Tibial nerve (tissue), 4 donors: ENCODE results near the gene ADAT3. TPM values are rescaled to one million over a fixed set of nuclear protein-coding genes. Genes with fewer than 3 reads are reported as not detected.

ENCODE experiments used
- DNase-seq, 2 donors: peaks; one replicate each; pipeline ENCODE4 v3.0.0-alpha.2; 2019; ENCODE audit warnings: low spot score in 2 of 2
- H3K27ac ChIP-seq, 4 donors: fragments of 200-600 bp; sonication (generic) in 3 of 4; one replicate each; pipeline ENCODE4 v1.5.1; 2017 to 2019; ENCODE audit warnings: mild to moderate bottlenecking in 1 of 4
- H3K27me3 ChIP-seq, 2 donors: fragments of 200-600 bp; sonication (generic) in 1 of 2; one replicate each; pipeline versions ENCODE4 v1.5.1 to v1.6.0; 2017 to 2019
- H3K36me3 ChIP-seq, 3 donors: fragments of 200-600 bp; sonication (generic); one replicate each; pipeline ENCODE4 v1.5.1; 2018 to 2019
- H3K4me1 ChIP-seq, 4 donors: fragments of 200-600 bp; sonication (generic) in 3 of 4; one replicate each; pipeline ENCODE4 v1.5.1; 2017 to 2019
- H3K4me3 ChIP-seq, 4 donors: fragments of 200-600 bp; sonication (generic) in 3 of 4; one replicate each; pipeline ENCODE4 v1.5.1; 2017 to 2019; ENCODE audit warnings: mild to moderate bottlenecking in 1 of 4, moderate library complexity in 1 of 4
- H3K9me3 ChIP-seq, 4 donors: fragments of 200-600 bp; sonication (generic) in 3 of 4; one replicate each; pipeline ENCODE4 v1.5.1; 2017 to 2019
- CTCF ChIP-seq, 5 experiments: fragments of 200-600 bp in 3 of 5; fragments of 450-650 bp in 2 of 5; sonication (generic) in 3 of 5; IDR thresholded peaks; one replicate each; pipeline ENCODE4 v1.5.1; 2016 to 2019; ENCODE audit warnings: antibody characterized with exemption in 5 of 5, mild to moderate bottlenecking in 3 of 5, moderate library complexity in 2 of 5
- EP300 ChIP-seq, 2 donors: sonication (generic); formaldehyde crosslinking; IDR thresholded peaks; one replicate each; pipeline ENCODE4 v1.6.1; 2017; ENCODE audit warnings: antibody characterized with exemption in 2 of 2, mild to moderate bottlenecking in 1 of 2
- POLR2A ChIP-seq, 2 donors: fragments of 450-650 bp; IDR thresholded peaks; one replicate each; pipeline ENCODE4 v1.6.1; 2017; ENCODE audit warnings: antibody characterized with exemption in 2 of 2, mild to moderate bottlenecking in 2 of 2, moderate library complexity in 2 of 2
- WGBS, 2 donors: methylation state at CpG; one replicate each; pipeline ENCODE4 v1.1.5; 2018; 5-methylcytosine and 5-hydroxymethylcytosine counted together
- total RNA-seq, 4 donors: library from RNA; depleted of rRNA; stranded (reverse); fragments of >200 nt; gene quantifications; one replicate each; pipeline ENCODE4 v1.1.0, GENCODE V29; 2016

ADAT3 gene
- total RNA-seq = 1 to 10 TPM; 2.4 to 8.7 (median 4.8) TPM

DNA sequence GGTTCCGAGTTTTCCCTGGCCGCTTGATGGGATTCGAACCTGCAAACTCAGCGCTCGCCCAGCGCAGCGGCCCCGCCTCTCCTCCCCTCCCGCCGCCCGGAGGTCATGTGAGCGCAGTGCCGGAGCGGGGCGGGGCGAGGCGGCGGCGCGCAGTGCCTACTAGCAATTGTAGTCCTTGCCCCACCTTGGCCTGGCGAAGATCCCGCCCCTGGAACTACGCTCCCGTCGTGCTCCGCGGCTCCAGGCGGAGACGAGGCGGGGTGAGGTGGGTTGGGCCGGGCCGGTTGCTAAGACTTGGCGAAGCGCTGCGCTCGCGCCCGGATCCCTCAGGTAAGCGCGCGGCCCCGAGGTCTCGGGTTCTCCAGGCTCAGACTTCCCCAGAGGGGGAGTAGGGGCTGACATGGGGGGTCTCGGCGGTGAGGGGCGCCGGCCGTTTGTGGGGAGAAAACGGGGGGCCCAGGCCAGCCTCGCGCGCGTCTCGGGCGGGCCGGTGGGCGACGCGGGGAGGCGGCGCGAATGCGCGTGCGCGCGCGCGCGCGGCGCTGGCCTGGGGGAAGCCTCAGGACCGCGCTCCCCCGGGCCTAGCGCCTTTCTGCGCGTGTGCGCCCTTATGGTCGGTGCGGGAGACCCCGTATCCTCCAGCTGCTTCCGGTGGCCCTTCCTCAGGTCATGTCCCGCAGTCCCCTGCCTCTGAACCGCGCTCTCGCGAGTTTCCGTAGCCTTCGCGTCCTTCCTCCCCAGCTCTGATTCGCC is at the start of gene ADAT3, which contains the start of gene SCAMP4:
ADAT3 (plus strand) TSS at position 290 of the 753 bp plus-strand sequence. CDS start 6,649 bp downstream, outside the sequence.
SCAMP4 (plus strand) TSS at position 290 of the 753 bp plus-strand sequence. CDS start 9,621 bp downstream, outside the sequence.
- peak; percentile 96 to 97 for DNase-seq
- Histone ChIP-seq H3K27me3 (no peaks in the 10 kb centered on the region), H3K9me3 (no peaks in the 10 kb centered on the region), H3K27ac (peak within 1 kb of the TSS; percentile 81 to 94 (median 88)), H3K4me3 (peak within 1 kb of the TSS; percentile 56 to 77 (median 68)), H3K4me1 (peaks cover 0 to 55% (median 28%) of the 10 kb centered on the region in 4 donors), H3K36me3 (no peaks in the 10 kb centered on the region)
- WGBS, 2 donors = 1% methylated on average over 48 to 55 of the region's 92 CpGs
- TF ChIP-seq CTCF (IDR thresholded peaks at IDR 0.05) = peak in 2 of 5 experiments; percentile 35 to 51
- TF ChIP-seq POLR2A (IDR thresholded peaks at IDR 0.05) = peak; percentile 78 to 82
- peak; percentile 86 to 92 for TF ChIP-seq EP300 (IDR thresholded peaks at IDR 0.05)

GRCh38 chr19:1855828-1856255 is 49.4 kb upstream of the ADAT3 start:
- 26 to 30% methylated on average over 8 to 13 of the region's 13 CpGs for WGBS, 2 donors
- Histone ChIP-seq H3K4me1 (peaks cover 0 to 98% (median 64%) of the 10 kb centered on the region in 4 donors), H3K27me3 (peaks cover 0 to 5% of the 10 kb centered on the region in 2 donors), H3K27ac (peak overlapping the region; percentile 65 to 94 (median 88)), H3K9me3 (no peaks in the 10 kb centered on the region), H3K36me3 (peaks cover 0 to 6% (median 0%) of the 10 kb centered on the region in 3 donors), H3K4me3 (peak overlapping the region; percentile 11 to 58 (median 42))
- no peak for DNase-seq
- TF ChIP-seq EP300 (IDR thresholded peaks at IDR 0.05) (no peak), POLR2A (IDR thresholded peaks at IDR 0.05) (no peak), CTCF (IDR thresholded peaks at IDR 0.05) (no peak)

DNA sequence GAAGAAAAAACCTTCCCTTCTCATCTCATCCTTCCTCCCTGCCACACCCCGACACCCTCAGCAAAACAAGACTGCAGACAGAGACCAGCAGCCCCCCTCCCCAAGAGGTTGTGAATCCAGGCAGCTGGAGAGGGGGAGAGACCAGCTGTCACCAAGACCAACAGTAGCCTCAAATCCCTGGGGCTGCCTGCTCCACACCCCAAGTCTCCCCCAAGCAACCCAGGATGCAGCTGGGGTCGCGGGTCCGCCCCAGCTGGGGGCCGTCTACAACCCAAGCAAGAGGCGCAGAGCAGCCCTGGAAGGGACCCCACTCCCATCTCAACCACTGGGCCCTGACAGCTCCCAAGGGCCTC is 48.9 kb upstream of the ADAT3 start:
- Histone ChIP-seq H3K9me3 (no peaks in the 10 kb centered on the region), H3K36me3 (peaks cover 0 to 6% (median 0%) of the 10 kb centered on the region in 3 donors), H3K27ac (peak overlapping the region; percentile 65 to 94 (median 88)), H3K4me3 (peak overlapping the region; percentile 26 to 58 (median 42)), H3K27me3 (peaks cover 0 to 5% of the 10 kb centered on the region in 2 donors), H3K4me1 (peaks cover 0 to 100% (median 69%) of the 10 kb centered on the region in 4 donors)
- TF ChIP-seq POLR2A (IDR thresholded peaks at IDR 0.05) (no peak), EP300 (IDR thresholded peaks at IDR 0.05) (no peak), CTCF (IDR thresholded peaks at IDR 0.05) (no peak)
- WGBS, 2 donors = 59 to 63% methylated on average over 4 to 6 of the region's 6 CpGs
- DNase-seq = no peak

DNA sequence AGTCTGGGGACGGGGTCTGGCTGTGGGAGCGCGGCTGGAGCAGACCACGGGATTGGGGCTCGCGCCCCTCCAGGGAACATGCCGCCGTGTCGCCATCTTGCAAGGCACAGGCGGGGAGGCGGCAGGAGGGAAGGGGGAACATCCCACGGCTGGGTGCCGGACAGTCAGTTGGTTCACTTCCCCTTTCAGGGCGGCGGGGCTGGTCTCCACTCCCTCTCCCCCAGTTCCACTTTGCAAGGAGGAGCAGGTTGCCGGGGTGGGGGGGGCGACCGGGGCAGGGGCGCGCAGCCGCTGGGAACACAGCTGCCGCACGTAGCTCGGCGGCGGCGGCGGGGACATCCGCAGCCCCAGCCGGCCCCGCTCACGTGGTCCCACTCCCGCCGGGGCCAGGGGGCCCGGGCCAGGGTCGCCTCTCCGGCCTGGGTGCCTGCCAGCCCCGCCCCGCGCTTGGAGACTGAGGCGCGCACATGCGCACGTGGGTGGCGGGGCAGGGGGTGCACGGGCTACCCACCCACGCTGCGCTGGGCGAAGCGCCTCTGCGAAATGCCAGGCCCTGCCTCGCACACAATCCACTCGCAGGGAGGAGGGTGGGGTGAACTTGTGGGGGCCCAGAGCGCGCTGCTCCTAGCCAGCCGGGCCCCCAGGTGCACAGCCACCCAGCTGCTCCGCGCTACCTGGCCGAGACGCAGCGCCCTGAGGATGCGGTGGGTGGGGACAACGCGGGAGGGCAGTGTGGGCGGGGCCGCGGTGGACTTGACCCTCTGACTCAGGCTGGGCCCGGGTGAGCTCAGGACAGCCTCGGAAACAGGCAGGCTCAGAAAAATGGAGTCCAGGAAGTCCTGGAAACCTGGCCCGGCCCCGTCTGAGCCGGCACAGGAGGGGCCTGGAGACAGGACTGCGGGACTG is 48.2 kb upstream of the ADAT3 start:
- peak; percentile 50 to 52 for DNase-seq
- peaks cover 0 to 6% (median 0%) of the 10 kb centered on the region in 3 donors for H3K36me3 ChIP-seq
- no peaks in the 10 kb centered on the region for H3K9me3 ChIP-seq
- WGBS, 2 donors = 2 to 13% methylated on average over 23 to 57 of the region's 73 CpGs
- peaks cover 0 to 5% of the 10 kb centered on the region in 2 donors for H3K27me3 ChIP-seq
- TF ChIP-seq EP300 (IDR thresholded peaks at IDR 0.05) (peak in 1 of 2 donors; percentile 42), CTCF (IDR thresholded peaks at IDR 0.05) (no peak), POLR2A (IDR thresholded peaks at IDR 0.05) (no peak)
- peak overlapping the region; percentile 26 to 58 (median 48) for H3K4me3 ChIP-seq
- H3K27ac ChIP-seq = peak overlapping the region; percentile 65 to 94 (median 88)
- H3K4me1 ChIP-seq = peaks cover 0 to 100% (median 73%) of the 10 kb centered on the region in 4 donors
